ENCODE data around the gene FBXO5.

The FBXO5 gene

GRCh38 chr6:152982904-152983636, at the start of gene FBXO5:
Gene FBXO5, minus strand, starts transcription at chr6:152983041. Its CDS starts 82 bp downstream, at chr6:152982959.
- Mint-ChIP-seq H3K27me3 (no peaks in the 10 kb centered on the region), H3K9me3 (no peaks in the 10 kb centered on the region), H3K4me3 (peak within 1 kb of the TSS; percentile 91), H3K36me3 (peaks cover 10% of the 10 kb centered on the region), H3K4me1 (peaks cover 19% of the 10 kb centered on the region), H3K27ac (peak within 1 kb of the TSS; percentile 91)
- DNase-seq (ENCODE audit: low spot score in 2 of 2) (peak; percentile 94 to 97), ATAC-seq (ENCODE audit: low read depth) (peak; percentile 88)

GRCh38 chr6:153032255-153032882, 49.5 kb upstream of the FBXO5 start:
- H3K27ac Mint-ChIP-seq = no peak overlapping the region
- no peaks in the 10 kb centered on the region for H3K9me3 Mint-ChIP-seq
- no peak overlapping the region for H3K4me3 Mint-ChIP-seq
- ATAC-seq (ENCODE audit: low read depth) = no peak
- H3K4me1 Mint-ChIP-seq = peaks cover 7% of the 10 kb centered on the region
- DNase-seq (ENCODE audit: low spot score in 2 of 2) = no peak
- H3K36me3 Mint-ChIP-seq = no peaks in the 10 kb centered on the region
- H3K27me3 Mint-ChIP-seq = peaks cover 15% of the 10 kb centered on the region

GRCh38 chr6:153031335-153031955, 48.6 kb upstream of the FBXO5 start:
- DNase-seq (ENCODE audit: low spot score in 2 of 2) (no peak), ATAC-seq (ENCODE audit: low read depth) (no peak)
- no peak overlapping the region for H3K27ac Mint-ChIP-seq
- peaks cover 19% of the 10 kb centered on the region for H3K27me3 Mint-ChIP-seq
- H3K4me1 Mint-ChIP-seq = peaks cover 7% of the 10 kb centered on the region
- H3K4me3 Mint-ChIP-seq = no peak overlapping the region
- H3K36me3 Mint-ChIP-seq = no peaks in the 10 kb centered on the region
- H3K9me3 Mint-ChIP-seq = no peaks in the 10 kb centered on the region

- ATAC-seq (ENCODE audit: low read depth) (no peak), DNase-seq (ENCODE audit: low spot score in 2 of 2) (no peak)
- Mint-ChIP-seq H3K27ac (no peak overlapping the region), H3K4me1 (peaks cover 11% of the 10 kb centered on the region), H3K9me3 (no peaks in the 10 kb centered on the region), H3K36me3 (no peaks in the 10 kb centered on the region), H3K27me3 (peaks cover 22% of the 10 kb centered on the region), H3K4me3 (no peak overlapping the region)
These were observed 46.1 kb upstream of the FBXO5 start for GRCh38 chr6:153028963-153029362.

- DNase-seq (ENCODE audit: low spot score in 2 of 2) (no peak), ATAC-seq (ENCODE audit: low read depth) (no peak)
- H3K27me3 Mint-ChIP-seq = peaks cover 22% of the 10 kb centered on the region
These were observed 45.4 kb upstream of the FBXO5 start for GRCh38 chr6:153028286-153028685.

GRCh38 chr6:153027480-153027879, 44.6 kb upstream of the FBXO5 start:
- Mint-ChIP-seq H3K36me3 (no peaks in the 10 kb centered on the region), H3K27me3 (peaks cover 22% of the 10 kb centered on the region), H3K4me3 (no peak overlapping the region), H3K27ac (no peak overlapping the region), H3K4me1 (peaks cover 11% of the 10 kb centered on the region), H3K9me3 (no peaks in the 10 kb centered on the region)
- ATAC-seq (ENCODE audit: low read depth) (no peak), DNase-seq (ENCODE audit: low spot score in 2 of 2) (no peak)

More at GRCh38 chr6:153028286-153028685, 45.4 kb upstream of the FBXO5 start:
- Mint-ChIP-seq H3K27ac (no peak overlapping the region), H3K36me3 (no peaks in the 10 kb centered on the region), H3K9me3 (no peaks in the 10 kb centered on the region), H3K4me3 (no peak overlapping the region), H3K4me1 (peaks cover 11% of the 10 kb centered on the region)

GRCh38 chr6:153024709-153025017, 41.8 kb upstream of the FBXO5 start:
- Mint-ChIP-seq H3K9me3 (no peaks in the 10 kb centered on the region), H3K36me3 (no peaks in the 10 kb centered on the region), H3K27ac (no peak overlapping the region), H3K4me1 (peaks cover 4% of the 10 kb centered on the region), H3K27me3 (peaks cover 18% of the 10 kb centered on the region), H3K4me3 (no peak overlapping the region)
- no peak for DNase-seq (ENCODE audit: low spot score in 2 of 2)
- no peak for ATAC-seq (ENCODE audit: low read depth)

GRCh38 chr6:153023977-153024708, 41.3 kb upstream of the FBXO5 start:
- no peaks in the 10 kb centered on the region for H3K9me3 Mint-ChIP-seq
- peaks cover 22% of the 10 kb centered on the region for H3K27me3 Mint-ChIP-seq
- H3K4me3 Mint-ChIP-seq = no peak overlapping the region
- H3K36me3 Mint-ChIP-seq = no peaks in the 10 kb centered on the region
- H3K27ac Mint-ChIP-seq = no peak overlapping the region
- DNase-seq (ENCODE audit: low spot score in 2 of 2) (peak; percentile 38 to 59), ATAC-seq (ENCODE audit: low read depth) (peak; percentile 92)
- peaks cover 4% of the 10 kb centered on the region for H3K4me1 Mint-ChIP-seq

- H3K27ac Mint-ChIP-seq = no peak overlapping the region
- no peaks in the 10 kb centered on the region for H3K9me3 Mint-ChIP-seq
- peaks cover 14% of the 10 kb centered on the region for H3K27me3 Mint-ChIP-seq
- H3K4me1 Mint-ChIP-seq = no peaks in the 10 kb centered on the region
- ATAC-seq (ENCODE audit: low read depth) (no peak), DNase-seq (ENCODE audit: low spot score in 2 of 2) (no peak)
- H3K36me3 Mint-ChIP-seq = no peaks in the 10 kb centered on the region
- no peak overlapping the region for H3K4me3 Mint-ChIP-seq
These were observed 35.5 kb upstream of the FBXO5 start for GRCh38 chr6:153018355-153018754.

- DNase-seq (ENCODE audit: low spot score in 2 of 2) (no peak), ATAC-seq (ENCODE audit: low read depth) (no peak)
- no peak overlapping the region for H3K4me3 Mint-ChIP-seq
- H3K4me1 Mint-ChIP-seq = no peaks in the 10 kb centered on the region
- no peak overlapping the region for H3K27ac Mint-ChIP-seq
- peaks cover 14% of the 10 kb centered on the region for H3K27me3 Mint-ChIP-seq
- H3K36me3 Mint-ChIP-seq = no peaks in the 10 kb centered on the region
- H3K9me3 Mint-ChIP-seq = no peaks in the 10 kb centered on the region
These were observed 34.0 kb upstream of the FBXO5 start for GRCh38 chr6:153016846-153017245.

- H3K4me3 Mint-ChIP-seq = no peak overlapping the region
- no peaks in the 10 kb centered on the region for H3K36me3 Mint-ChIP-seq
- no peaks in the 10 kb centered on the region for H3K9me3 Mint-ChIP-seq
- no peak for ATAC-seq (ENCODE audit: low read depth)
- H3K4me1 Mint-ChIP-seq = no peaks in the 10 kb centered on the region
- H3K27me3 Mint-ChIP-seq = peaks cover 11% of the 10 kb centered on the region
- DNase-seq (ENCODE audit: low spot score in 2 of 2) = no peak
- H3K27ac Mint-ChIP-seq = no peak overlapping the region
These were observed 32.3 kb upstream of the FBXO5 start for GRCh38 chr6:153015094-153015640.

GRCh38 chr6:153013438-153013837, 30.6 kb upstream of the FBXO5 start:
- Mint-ChIP-seq H3K27ac (no peak overlapping the region), H3K9me3 (no peaks in the 10 kb centered on the region), H3K4me1 (no peaks in the 10 kb centered on the region), H3K4me3 (no peak overlapping the region), H3K27me3 (peaks cover 8% of the 10 kb centered on the region), H3K36me3 (no peaks in the 10 kb centered on the region)
- ATAC-seq (ENCODE audit: low read depth) (no peak), DNase-seq (ENCODE audit: low spot score in 2 of 2) (no peak)

- DNase-seq (ENCODE audit: low spot score in 2 of 2) (no peak), ATAC-seq (ENCODE audit: low read depth) (no peak)
- Mint-ChIP-seq H3K4me3 (no peak overlapping the region), H3K9me3 (no peaks in the 10 kb centered on the region), H3K27me3 (peaks cover 6% of the 10 kb centered on the region), H3K4me1 (no peaks in the 10 kb centered on the region), H3K36me3 (no peaks in the 10 kb centered on the region), H3K27ac (no peak overlapping the region)
These were observed 30.0 kb upstream of the FBXO5 start for GRCh38 chr6:153012856-153013255.

- Mint-ChIP-seq H3K9me3 (no peaks in the 10 kb centered on the region), H3K36me3 (peaks cover 7% of the 10 kb centered on the region), H3K27ac (peak overlapping the region; percentile 97), H3K27me3 (no peaks in the 10 kb centered on the region), H3K4me3 (peak overlapping the region; percentile 99), H3K4me1 (peaks cover 37% of the 10 kb centered on the region)
- DNase-seq (ENCODE audit: low spot score in 2 of 2) (no peak), ATAC-seq (ENCODE audit: low read depth) (peak; percentile 4)
These were observed 20.5 kb upstream of the FBXO5 start for GRCh38 chr6:153003366-153003690.
